ENCODE measurements around the gene THSD7B. TPM values are rescaled to one million over a fixed set of nuclear protein-coding genes. Genes with fewer than 3 reads are reported as not detected.
"Not testable (repeated sequence)": the region's sequence is repeated elsewhere in the genome, so short reads cannot be mapped to it uniquely, and the experiment has no call there.

Gene THSD7B
- total and polyA plus RNA-seq, 2 experiments from 2014 or later: 0.11 TPM; not detected in 1

DNA sequence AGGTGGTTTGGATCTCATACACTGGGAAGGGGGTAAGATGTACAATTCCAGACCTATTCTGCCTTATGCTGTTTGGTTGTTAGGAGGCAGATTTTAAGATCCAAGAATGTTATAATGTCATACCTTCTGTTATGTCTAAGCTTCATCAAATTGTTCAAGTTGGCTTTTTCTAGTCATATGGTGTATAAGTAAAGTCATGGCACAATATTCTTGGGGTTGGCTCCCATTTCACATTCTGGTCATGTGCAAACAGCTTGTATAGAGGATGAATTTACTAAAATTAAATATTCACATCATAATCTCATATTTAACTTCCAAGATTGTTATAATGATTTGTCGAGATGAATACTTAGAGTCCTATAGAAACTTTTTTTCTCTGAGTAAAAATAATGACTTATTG lies 774.0 kb downstream of the THSD7B start:
- Histone ChIP-seq H3K27me3 (replicated peaks; ENCODE audit: insufficient read depth) (no peaks in the 10 kb centered on the region), H3K9me2 (ENCODE audit: insufficient read depth) (no peaks in the 10 kb centered on the region), H2AFZ (no peak overlapping the region), H3K36me3 (ENCODE audit: low read depth) (no peaks in the 10 kb centered on the region), H3K27ac (no peak overlapping the region), H3K9me3 (ENCODE audit: low read depth) (no peaks in the 10 kb centered on the region), H3K4me1 (ENCODE audit: insufficient read depth) (no peaks in the 10 kb centered on the region), H3K4me2 (ENCODE audit: unreplicated experiment) (no peak overlapping the region), H3F3A (ENCODE audit: insufficient read depth) (no peaks in the 10 kb centered on the region), H3K4me3 (no peak overlapping the region), H4K20me1 (ENCODE audit: insufficient read depth) (no peaks in the 10 kb centered on the region), H3K9ac (no peak overlapping the region), H3K79me2 (ENCODE audit: insufficient read depth) (no peaks in the 10 kb centered on the region)
- 5 to 17% methylated on average over 1 of the region's 1 CpG for WGBS, 2 experiments (ENCODE audit: low coverage in 1 of 2, low lambda C conversion rate in 2 of 2, missing lambda C conversion rate in 2 of 2)
- TF ChIP-seq EZH2phosphoT487 (IDR thresholded peaks at IDR 0.05; ENCODE audit: insufficient read depth, low read depth): no peak
- TF ChIP-seq EZH2 (IDR thresholded peaks at IDR 0.05; ENCODE audit: insufficient read depth, poor library complexity, severe bottlenecking): no peak
- in situ Hi-C loops (cut with MboI): no loop called here
- DNase-seq: no peak

DNA sequence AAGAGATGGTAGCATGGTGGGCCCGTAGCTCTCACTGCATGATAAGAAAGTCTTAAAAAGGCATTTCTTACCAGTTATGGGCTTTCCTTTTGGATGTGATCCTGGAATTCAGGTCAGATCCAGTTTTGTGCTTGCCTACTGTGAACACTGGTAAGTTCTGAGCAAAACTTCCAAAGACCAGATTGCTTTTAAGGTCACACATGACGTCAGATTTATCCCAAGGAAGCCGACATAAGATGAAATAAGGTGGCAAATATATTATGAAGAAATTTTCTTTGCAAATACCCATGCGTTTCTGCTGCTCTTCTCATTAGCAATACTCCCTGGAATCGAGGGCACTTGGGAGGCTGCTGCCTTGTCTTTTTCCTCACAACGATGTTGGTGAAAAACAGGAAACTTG lies 782.5 kb downstream of the THSD7B start:
- no peak for TF ChIP-seq EZH2phosphoT487 (IDR thresholded peaks at IDR 0.05; ENCODE audit: insufficient read depth, low read depth)
- no peak for TF ChIP-seq EZH2 (IDR thresholded peaks at IDR 0.05; ENCODE audit: insufficient read depth, poor library complexity, severe bottlenecking)
- H3K79me2 ChIP-seq (ENCODE audit: insufficient read depth): no peaks in the 10 kb centered on the region
- 8 to 10% methylated on average over 6 of the region's 6 CpGs for WGBS, 2 experiments (ENCODE audit: low coverage in 1 of 2, low lambda C conversion rate in 2 of 2, missing lambda C conversion rate in 2 of 2)
- no peaks in the 10 kb centered on the region for H4K20me1 ChIP-seq (ENCODE audit: insufficient read depth)
- H3K4me3 ChIP-seq: no peak overlapping the region
- no peaks in the 10 kb centered on the region for H3F3A ChIP-seq (ENCODE audit: insufficient read depth)
- H3K9me3 ChIP-seq (ENCODE audit: low read depth): no peaks in the 10 kb centered on the region
- no peak overlapping the region for H3K4me2 ChIP-seq (ENCODE audit: unreplicated experiment)
- H3K9ac ChIP-seq: no peak overlapping the region
- no peaks in the 10 kb centered on the region for H3K27me3 ChIP-seq (replicated peaks; ENCODE audit: insufficient read depth)
- H3K9me2 ChIP-seq (ENCODE audit: insufficient read depth): no peaks in the 10 kb centered on the region
- H2AFZ ChIP-seq: no peak overlapping the region
- H3K4me1 ChIP-seq (ENCODE audit: insufficient read depth): no peaks in the 10 kb centered on the region
- no peaks in the 10 kb centered on the region for H3K36me3 ChIP-seq (ENCODE audit: low read depth)
- no peak for DNase-seq
- H3K27ac ChIP-seq: no peak overlapping the region
- in situ Hi-C loops (cut with MboI): no loop called here

DNA sequence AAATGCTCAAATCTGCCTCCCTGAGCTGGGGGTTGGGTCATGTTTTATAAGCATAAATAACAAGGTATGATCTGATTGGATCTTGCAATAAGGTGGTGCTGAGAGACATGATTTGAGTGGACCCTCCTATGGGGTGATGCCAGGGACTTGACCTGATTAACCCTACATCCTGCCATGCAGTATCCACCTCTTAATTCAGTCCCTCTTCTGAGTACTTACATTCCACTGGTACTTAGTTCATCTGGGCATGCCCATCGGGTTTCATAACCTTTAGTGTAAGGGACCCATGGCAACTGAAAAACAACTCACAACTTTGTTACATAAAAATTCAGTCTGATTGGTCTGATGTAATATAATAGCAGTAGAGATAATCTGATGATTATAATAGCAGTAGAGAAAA lies 801.0 kb downstream of the THSD7B start:
- Histone ChIP-seq H2AFZ (no peak overlapping the region), H3K27ac (no peak overlapping the region), H3K36me3 (ENCODE audit: low read depth) (no peaks in the 10 kb centered on the region), H3K79me2 (ENCODE audit: insufficient read depth) (no peaks in the 10 kb centered on the region), H3K4me2 (ENCODE audit: unreplicated experiment) (no peak overlapping the region), H3K9me2 (ENCODE audit: insufficient read depth) (no peaks in the 10 kb centered on the region), H3K4me1 (ENCODE audit: insufficient read depth) (no peaks in the 10 kb centered on the region), H3K9ac (no peak overlapping the region), H3F3A (ENCODE audit: insufficient read depth) (no peaks in the 10 kb centered on the region), H3K27me3 (replicated peaks; ENCODE audit: insufficient read depth) (no peaks in the 10 kb centered on the region), H4K20me1 (ENCODE audit: insufficient read depth) (no peaks in the 10 kb centered on the region), H3K9me3 (ENCODE audit: low read depth) (no peaks in the 10 kb centered on the region), H3K4me3 (no peak overlapping the region)
- in situ Hi-C loops (cut with MboI): no loop called here
- no peak for TF ChIP-seq EZH2 (IDR thresholded peaks at IDR 0.05; ENCODE audit: insufficient read depth, poor library complexity, severe bottlenecking)
- no peak for TF ChIP-seq EZH2phosphoT487 (IDR thresholded peaks at IDR 0.05; ENCODE audit: insufficient read depth, low read depth)
- DNase-seq: peak; percentile 2
- 0 to 6% methylated on average over 1 of the region's 1 CpG for WGBS, 2 experiments (ENCODE audit: low coverage in 1 of 2, low lambda C conversion rate in 2 of 2, missing lambda C conversion rate in 2 of 2)

DNA sequence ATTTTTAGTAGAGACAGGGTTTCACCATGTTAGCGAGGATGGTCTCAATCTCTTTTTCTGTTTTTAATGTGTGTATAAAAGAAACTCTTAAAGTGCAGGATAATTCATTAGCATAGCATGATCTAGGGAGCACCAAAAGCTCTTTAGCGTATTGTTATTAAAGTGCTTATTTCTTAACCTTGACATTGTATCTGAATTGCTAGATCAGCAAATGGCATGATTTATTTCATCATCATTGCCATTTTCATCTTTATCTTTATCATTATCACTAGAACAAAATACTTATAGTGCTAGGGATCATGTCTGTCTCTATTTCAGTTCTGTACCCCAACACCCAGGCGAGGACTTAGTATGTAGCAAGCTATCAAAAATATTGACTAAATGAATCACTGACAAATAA lies 805.1 kb downstream of the THSD7B start:
- WGBS, 2 experiments (ENCODE audit: low coverage in 1 of 2, low lambda C conversion rate in 2 of 2, missing lambda C conversion rate in 2 of 2): 20 to 38% methylated on average over 3 of the region's 3 CpGs
- H3K9me3 ChIP-seq (ENCODE audit: low read depth): no peaks in the 10 kb centered on the region

DNA sequence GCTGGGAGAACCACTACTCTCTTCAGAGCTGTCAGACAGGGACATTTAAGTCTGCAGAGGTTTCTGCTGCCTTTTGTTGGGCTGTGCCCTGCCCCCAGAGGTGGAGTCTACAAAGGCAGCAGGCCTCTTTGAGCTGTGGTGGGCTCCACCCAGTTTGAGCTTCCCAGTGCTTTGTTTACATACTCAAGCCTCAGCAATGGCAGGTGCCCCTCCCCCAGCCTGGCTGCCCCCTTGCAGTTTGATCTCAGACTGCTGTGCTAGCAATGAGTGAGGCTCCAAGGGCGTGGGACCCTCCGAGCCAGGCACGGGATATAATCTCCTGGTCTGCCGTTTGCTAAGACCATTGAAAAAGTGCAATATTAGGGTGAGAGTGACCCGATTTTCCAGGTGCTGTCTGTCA lies 822.5 kb downstream of the THSD7B start:
- H3K9me3 ChIP-seq (ENCODE audit: low read depth); H3K27me3 ChIP-seq (replicated peaks; ENCODE audit: insufficient read depth); H2AFZ ChIP-seq; H3K9ac ChIP-seq; H3K4me3 ChIP-seq; DNase-seq; H3K36me3 ChIP-seq (ENCODE audit: low read depth); H3K27ac ChIP-seq; H3K4me2 ChIP-seq (ENCODE audit: unreplicated experiment); H3F3A ChIP-seq (ENCODE audit: insufficient read depth); H4K20me1 ChIP-seq (ENCODE audit: insufficient read depth); H3K4me1 ChIP-seq (ENCODE audit: insufficient read depth); in situ Hi-C loops (cut with MboI); H3K9me2 ChIP-seq (ENCODE audit: insufficient read depth); H3K79me2 ChIP-seq (ENCODE audit: insufficient read depth): not testable (repeated sequence)
- WGBS, 2 experiments (ENCODE audit: low coverage in 1 of 2, low lambda C conversion rate in 2 of 2, missing lambda C conversion rate in 2 of 2): 19 to 20% methylated on average over 5 of the region's 5 CpGs

More for the DNA sequence above, 805.1 kb downstream of the THSD7B start:
- Histone ChIP-seq H2AFZ (no peak overlapping the region), H3K9ac (no peak overlapping the region), H3K27ac (no peak overlapping the region), H3K9me2 (ENCODE audit: insufficient read depth) (no peaks in the 10 kb centered on the region), H3K36me3 (ENCODE audit: low read depth) (no peaks in the 10 kb centered on the region), H3K27me3 (replicated peaks; ENCODE audit: insufficient read depth) (no peaks in the 10 kb centered on the region), H3K4me1 (ENCODE audit: insufficient read depth) (no peaks in the 10 kb centered on the region), H4K20me1 (ENCODE audit: insufficient read depth) (no peaks in the 10 kb centered on the region), H3F3A (ENCODE audit: insufficient read depth) (no peaks in the 10 kb centered on the region), H3K79me2 (ENCODE audit: insufficient read depth) (no peaks in the 10 kb centered on the region), H3K4me3 (no peak overlapping the region), H3K4me2 (ENCODE audit: unreplicated experiment) (no peak overlapping the region)
- TF ChIP-seq EZH2 (IDR thresholded peaks at IDR 0.05; ENCODE audit: insufficient read depth, poor library complexity, severe bottlenecking) (no peak), EZH2phosphoT487 (IDR thresholded peaks at IDR 0.05; ENCODE audit: insufficient read depth, low read depth) (no peak)
- in situ Hi-C loops (cut with MboI): no loop called here
- DNase-seq: no peak

DNA sequence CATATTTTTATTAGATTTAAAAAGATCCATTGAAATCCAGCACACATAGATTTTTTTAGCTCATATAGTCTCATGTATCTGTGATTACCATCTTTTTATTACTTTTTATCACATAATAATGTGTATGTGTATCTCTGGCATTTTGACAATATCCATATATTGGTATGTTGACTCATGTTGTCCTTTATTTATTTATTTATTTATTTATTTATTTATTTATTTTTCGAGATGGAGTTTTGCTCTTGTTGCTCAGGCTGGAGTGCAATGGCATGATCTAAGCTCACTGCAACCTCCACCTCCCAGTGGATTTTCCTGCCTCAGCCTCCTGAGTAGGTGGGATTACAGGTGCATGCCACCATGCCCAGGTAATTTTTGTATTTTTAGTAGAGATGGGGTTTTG lies 823.2 kb downstream of the THSD7B start:
- H3K9me3 ChIP-seq (ENCODE audit: low read depth); H3K36me3 ChIP-seq (ENCODE audit: low read depth); H3K4me2 ChIP-seq (ENCODE audit: unreplicated experiment); H3K4me1 ChIP-seq (ENCODE audit: insufficient read depth); H3K79me2 ChIP-seq (ENCODE audit: insufficient read depth); DNase-seq; H3K27me3 ChIP-seq (replicated peaks; ENCODE audit: insufficient read depth); H3K9ac ChIP-seq; H3K4me3 ChIP-seq; H3F3A ChIP-seq (ENCODE audit: insufficient read depth); in situ Hi-C loops (cut with MboI); H2AFZ ChIP-seq; H4K20me1 ChIP-seq (ENCODE audit: insufficient read depth); H3K9me2 ChIP-seq (ENCODE audit: insufficient read depth); H3K27ac ChIP-seq: not testable (repeated sequence)
- 29 to 53% methylated on average over 1 of the region's 1 CpG for WGBS, 2 experiments (ENCODE audit: low coverage in 1 of 2, low lambda C conversion rate in 2 of 2, missing lambda C conversion rate in 2 of 2)
